Right hindlimb (tissue), 1 donor: ENCODE results near the gene FRYL.

Experiments used
- DNase-seq: peaks from one replicate; pipeline ENCODE4 v3.0.0-alpha.2; 2018

The FRYL gene

DNA sequence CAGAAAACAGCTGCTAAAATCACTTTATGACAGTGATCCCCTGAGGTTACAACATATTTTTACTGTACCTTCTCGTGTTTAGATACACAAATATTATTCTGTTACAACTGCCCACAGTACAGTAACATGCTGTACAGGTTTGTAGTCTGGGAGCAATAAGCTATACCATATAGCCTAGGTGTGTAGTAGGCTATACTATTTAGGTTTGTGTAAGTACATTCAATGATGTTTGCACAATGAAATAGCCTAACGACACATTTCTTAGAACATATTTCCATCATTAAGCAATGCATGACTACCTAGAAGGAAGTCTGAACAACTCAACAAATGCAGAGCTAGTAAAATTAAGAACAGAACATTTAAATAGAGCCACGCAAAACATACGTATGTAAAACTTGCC is 177.3 kb downstream of the FRYL start:
- DNase-seq = no peak

DNA sequence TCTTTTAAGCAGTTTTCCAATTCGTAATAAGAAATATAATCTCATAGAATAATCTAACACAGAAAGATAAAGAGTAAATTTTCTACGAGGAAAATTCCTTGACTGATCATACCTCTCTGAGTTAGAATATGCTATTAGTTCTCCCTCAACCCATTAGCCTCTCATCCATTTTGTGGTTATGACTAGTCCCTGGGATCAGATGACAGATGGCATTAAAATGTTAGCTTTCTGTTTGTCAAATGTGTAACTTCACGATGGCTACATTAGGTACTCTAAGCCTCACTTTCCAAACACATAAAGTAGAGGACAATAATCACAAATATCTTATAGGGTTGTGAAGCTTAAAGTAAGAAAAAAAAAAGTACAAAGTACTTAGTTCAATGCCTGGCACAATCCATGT is 177.9 kb downstream of the FRYL start:
- no peak for DNase-seq

DNA sequence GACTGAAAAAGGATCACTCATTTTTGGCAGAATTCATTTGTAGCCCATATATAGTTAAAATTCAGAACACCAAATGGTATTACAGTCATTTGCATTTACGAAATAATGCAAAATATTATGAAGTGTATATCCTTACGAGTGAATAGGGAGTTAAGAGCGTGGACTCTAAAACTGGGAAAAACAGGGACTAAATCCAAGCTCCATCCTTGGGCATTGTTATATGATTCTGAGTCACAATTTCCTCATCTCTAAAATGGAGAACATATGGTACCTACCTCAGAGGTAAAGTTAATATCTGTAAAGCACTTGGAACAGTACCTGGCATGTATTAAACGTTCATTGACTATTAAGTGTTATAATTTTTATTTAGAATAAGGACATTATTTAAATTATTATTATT is 183.7 kb downstream of the FRYL start:
- DNase-seq = no peak

DNA sequence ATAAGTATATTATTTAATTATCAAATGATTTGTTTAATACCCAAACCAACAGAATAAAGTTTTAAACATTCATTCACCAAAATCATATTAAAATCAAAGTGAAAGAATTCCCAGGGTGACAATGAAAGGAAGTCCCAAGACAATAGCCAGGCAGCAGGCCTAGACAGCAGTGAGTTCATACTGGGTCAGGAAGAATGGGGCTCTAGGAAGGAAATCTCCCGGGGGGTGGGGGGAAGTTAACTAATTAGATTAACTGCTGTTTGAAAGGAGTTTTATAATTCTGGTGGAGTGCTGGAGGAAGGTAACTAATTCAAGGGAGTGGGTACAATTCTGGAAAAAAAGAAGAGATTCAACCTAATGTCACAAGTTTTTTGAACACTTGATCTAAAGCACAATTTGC is 185.9 kb downstream of the FRYL start:
- DNase-seq = no peak

DNA sequence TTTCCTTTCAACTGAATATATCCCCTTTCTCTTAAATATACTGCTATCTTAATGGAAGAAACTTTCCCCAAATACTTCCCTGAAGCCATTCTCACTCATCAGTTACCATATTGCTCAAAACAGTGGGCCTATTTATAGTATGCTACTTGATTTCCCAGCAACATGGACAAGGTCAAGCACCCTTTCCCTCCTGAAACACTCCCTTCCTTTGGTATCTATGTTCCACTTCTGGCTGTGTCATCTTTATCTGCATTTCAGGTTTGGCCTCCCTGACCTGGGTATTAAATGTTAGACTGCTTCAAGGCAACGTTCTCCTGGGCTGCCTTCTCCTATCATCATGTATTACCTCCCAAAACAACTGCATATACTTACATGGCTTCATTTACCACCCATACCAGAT is 188.7 kb downstream of the FRYL start:
- DNase-seq = no peak

DNA sequence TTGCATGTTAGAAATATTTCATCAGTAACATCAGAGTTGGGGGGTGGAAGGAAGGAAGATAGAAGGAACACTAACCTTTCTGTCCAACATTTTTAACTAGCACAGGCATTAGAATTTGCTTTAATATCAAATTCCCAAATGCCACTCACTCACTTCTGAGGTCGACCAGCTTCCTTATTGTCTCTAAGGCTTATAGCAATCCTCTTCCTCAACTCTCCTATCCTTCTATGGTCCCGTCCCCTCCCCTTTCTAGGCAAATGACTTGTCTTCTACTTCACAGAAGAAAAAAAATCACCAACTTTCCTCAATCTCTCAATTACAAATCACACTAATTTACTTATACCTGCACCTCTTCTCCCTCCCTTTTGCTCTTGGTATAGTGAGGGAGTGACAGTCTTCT is 189.2 kb downstream of the FRYL start:
- DNase-seq = no peak

DNA sequence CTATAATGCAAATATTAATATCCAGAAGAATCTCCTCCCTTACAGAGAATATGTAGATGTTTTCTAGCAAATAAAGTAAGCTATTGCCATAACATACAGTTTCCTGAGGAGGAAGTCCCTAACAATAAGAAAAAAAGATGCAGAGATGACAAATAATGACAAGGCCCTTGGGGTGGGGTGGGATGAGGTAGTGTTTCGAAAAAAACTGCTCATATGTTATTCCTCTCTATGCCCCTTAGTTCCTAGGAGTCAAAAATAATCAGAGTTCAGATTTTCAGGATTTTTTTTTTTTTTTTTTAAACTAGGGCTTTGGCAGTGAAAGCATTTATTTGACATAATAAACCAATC is 191.0 kb downstream of the FRYL start:
- DNase-seq = no peak

DNA sequence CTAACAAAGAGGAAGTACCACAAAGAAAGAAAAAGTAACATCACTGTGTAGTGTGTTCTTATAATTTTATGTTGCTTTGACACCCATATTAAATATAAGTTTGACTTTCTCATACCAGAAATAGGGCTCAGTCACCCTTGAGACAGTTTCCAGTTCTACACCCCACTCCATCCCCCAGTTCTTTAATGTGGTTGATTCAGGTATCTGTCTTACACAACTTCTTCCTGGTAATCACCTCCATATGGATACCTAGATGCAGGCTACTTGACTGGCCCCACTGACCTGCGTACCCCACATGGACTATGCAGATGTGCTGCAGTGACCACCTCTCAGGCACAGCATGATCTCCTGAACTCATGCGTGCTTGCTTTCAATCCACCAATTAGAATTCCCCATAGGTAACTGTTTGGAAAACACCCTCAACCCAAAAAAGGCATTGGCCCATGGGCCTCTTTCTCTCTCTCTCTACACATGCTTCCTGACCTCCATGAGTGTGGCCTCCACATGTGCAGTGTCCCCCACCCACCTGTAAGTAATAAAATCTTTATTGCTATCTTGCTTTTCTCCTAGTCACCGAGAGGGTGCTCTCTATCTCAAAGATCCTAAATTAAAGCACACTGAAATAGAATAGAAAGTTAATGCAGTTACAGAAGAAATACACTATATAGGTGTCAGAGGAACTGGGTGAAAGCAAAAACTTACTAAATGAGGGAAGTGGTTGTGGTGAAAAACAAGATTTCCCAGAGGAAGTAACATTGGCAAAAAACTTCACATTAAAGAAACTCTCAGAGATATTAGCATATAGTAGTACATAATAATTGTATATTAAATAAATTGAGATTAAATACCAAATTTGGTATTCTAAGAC is 191.6 kb downstream of the FRYL start:
- DNase-seq = no peak

DNA sequence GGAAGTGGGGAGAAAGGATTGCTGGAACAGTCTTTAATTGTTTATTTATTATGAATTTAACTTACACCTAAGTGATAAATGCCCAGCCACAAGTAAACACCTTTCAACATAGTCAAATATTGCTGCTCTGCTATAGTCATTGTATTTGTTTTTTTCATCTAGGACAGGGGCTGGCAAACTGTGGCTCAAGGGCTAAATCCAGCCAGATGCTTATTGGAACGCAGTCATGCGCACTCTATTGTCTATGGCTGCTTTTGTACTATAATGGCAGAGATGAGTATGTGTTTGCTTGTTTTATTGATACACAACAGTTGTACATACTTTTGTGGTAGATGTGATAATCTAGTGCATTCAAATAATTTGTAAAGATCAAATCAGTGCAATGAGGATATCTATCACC is 194.7 kb downstream of the FRYL start:
- no peak for DNase-seq

DNA sequence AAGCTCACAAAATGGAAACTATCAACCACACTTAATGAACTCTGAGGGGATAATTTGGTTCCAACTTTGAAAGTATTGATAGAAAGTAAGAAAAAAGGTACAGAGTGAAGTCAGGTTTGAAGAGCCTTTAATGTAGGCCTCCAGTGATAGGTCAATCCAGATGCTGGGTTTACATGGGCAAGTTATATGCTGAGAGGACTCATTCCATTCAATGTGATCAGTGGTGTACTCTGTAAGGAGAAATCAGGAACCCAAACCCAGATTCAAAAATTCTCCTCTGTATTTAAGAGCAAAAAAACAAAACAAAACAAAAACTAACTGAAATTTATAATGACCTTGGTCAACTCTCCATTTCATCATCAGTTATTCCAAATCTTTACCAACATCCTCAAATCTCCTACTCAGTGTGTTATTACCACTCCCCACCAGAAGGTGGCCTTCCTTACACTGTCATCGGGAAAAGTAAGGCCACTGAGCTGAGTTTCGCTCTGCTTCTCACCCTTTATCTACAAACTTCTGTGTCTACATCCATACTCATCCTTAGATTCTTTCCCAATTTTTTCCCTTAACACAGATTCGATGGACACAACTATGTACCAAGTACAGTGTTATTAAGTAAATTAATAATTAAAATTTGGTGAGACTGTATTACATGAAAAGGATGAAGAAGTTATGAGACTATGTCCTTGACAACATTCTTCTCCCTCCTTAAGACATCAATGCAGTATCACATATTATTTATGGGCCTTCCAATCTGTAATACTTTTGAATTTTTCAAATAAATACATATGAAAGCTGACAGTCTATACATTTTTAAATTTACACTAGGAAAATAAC is 201.7 kb downstream of the FRYL start:
- DNase-seq = peak; percentile 50

DNA sequence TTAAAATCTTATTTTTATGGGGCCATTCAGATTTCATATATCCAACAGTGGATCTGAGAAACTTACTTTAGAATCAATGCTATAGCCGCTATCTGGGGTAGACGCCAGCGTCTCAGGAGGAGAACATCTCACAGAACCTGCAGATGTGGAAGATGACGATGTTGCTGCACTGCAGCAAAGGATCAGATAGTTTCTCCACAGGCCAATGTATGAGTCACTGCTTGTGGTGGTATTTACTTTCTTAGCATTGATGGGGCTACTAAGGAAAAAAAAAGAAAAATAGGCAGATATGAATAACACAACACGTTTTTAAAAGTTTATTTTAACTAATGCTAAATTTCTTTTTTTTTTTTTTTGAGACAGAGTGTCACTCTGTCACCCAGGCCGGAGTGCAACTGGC is 204.1 kb downstream of the FRYL start:
- no peak for DNase-seq

DNA sequence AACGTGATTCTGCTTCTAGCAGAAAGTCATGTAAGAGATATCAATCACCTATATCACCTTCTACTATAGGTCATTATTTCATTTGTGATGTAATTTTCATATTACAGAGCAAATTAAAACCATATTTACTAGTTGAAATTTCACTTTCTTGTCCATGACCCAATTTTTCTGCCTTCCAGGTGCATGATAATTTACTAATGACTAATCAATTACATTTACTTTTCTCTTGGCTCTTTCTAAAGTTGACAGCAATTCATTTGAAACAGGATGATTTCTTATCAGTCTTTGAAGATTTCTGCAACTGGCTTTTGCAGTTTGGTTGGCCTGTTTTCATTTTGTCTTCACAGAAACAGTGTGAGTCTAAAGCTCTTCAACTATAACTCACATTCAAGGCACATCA is 208.6 kb downstream of the FRYL start:
- DNase-seq = no peak

DNA sequence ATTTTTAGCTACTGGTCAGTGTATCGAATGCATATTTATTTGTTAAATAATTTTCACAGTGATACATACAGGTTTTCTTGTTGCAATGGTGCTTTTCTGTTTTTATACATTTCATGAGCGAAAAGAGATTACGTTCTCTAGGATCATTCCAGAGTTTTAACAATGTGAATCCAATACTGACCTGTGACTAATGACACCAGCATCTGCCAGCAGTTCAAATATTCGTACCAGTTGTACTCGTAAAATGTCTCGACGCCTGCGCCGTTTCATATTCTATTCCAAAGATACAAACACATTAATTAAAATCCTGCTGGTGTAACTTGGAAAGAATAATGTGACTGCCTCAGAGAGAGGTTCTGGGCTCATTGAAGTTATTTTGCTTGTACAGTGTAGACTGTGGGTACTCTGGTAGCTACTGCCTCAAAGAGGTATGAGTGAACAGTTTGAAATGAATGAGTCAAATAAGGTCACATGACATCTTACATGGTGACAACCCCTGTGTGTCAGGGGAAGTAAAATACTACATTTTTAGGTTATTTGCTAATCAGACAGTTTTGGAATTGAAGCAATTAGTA is 209.3 kb downstream of the FRYL start:
- no peak for DNase-seq

DNA sequence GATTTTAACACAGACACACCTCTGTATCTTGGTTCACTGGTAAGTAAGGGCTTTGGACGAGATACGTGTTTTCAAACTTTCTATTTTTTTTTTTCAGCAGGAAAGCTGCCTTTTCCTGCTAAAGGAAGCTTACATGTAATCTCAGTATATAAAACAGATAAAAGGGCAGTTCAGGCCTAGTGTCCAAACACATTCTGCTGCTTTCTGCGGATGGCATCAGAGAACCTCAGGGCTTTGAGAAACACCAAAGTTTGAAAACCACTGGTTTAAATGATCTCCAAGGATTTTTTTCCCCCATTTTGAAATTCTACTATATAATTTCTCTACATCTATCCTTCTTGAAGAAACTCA is 214.1 kb downstream of the FRYL start:
- no peak for DNase-seq

DNA sequence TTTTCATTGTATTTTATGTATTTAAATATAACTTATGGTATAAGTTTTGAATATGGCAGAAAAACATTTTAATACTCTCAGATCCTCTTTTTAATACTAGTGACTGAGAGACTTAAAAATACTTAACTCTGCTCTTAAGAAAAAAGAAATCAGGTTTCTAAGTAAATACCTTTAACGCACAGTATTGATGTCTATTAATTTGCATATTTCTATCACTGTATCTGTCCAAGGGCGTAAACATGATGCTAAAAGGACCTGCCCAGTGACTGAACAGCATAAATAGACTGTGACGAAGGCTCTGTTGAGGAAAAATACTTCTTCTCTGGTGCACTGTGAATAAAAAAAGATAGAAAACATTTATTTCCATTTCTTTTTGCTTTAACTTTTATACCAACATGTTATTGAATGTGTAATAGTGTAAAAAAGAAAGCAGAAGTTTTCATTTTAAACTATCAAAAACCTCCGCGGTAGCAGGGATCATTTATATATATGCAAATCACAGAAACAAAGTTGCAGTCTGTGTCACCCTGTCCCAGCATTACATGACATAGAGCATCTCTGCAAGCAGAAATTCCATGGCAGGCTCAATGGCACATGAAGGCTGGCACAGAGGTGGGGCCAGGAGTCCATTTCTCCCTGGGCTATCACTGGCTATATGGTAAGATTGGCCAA is 214.6 kb downstream of the FRYL start:
- DNase-seq = no peak

DNA sequence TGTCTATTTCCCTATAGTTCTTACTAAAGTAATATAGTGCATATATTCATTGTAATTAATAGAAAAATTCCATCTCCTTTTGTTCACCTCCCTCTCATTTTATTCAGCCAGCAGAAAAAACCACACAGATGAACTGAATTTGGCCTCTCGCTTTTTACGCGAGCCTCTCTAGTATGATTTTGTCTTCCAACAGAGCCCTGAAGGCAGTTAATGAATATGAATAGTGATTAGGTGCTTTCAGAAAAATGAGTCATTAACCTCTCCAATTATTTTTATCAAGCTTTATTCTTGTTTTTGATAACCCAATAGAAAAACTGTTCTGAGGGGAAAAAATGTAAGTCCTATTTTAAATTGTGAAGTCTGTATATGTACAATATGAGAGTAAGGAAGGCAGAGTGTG is 215.9 kb downstream of the FRYL start:
- DNase-seq = no peak

DNA sequence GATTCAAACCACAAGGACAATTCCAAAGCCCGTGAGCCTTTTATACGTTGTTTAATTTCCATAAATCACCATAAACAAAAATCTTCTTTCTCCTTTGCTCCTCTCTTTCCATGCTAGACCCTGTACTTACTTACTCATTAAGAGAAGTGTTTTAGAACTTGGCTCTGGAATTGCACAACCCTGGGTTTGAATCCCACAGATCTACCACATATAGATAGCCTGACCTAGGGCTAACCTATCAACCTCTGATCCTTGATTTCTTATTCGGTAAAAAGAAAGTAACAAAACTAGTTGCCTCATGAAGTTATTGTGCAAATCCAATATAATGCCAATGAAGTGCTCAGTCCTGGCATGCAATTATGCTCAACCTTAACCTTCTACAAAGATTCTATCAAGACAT is 221.3 kb downstream of the FRYL start:
- no peak for DNase-seq

DNA sequence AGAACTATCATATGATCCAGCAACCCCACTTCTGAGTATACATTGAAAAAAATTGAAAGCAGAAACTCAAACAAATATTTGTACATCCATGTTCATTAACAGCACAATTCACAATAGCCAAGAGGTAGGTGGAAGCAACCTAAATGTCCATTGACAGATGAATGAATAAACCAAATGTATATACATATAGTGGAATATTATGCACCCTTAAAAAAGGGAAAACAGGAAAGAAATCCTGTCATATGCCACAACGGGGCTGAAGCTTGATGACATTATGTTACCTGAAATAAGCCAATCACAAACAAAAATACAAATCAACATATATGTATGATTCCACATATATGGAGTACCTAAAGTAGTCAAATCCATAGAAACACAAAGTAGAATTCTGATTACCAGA is 222.1 kb downstream of the FRYL start:
- DNase-seq = no peak

DNA sequence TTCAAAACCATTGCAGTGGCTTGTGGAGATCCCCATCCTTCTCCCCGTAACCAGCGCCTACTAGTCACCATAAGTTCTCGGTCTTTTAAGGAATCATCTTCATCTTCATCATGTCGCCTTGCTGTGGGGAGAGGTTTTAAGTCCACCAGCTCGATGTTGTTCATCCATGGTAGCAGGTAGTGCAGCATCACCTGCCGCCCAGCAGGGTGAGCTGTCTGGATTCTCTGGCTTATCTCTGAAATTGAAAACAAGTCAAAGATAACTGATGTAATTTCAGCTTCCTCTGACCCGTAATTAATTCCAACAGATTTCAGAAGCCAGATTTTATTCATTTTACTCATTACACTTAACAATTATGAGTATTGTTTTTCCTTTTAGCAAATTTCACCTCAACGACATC is 222.6 kb downstream of the FRYL start:
- no peak for DNase-seq

DNA sequence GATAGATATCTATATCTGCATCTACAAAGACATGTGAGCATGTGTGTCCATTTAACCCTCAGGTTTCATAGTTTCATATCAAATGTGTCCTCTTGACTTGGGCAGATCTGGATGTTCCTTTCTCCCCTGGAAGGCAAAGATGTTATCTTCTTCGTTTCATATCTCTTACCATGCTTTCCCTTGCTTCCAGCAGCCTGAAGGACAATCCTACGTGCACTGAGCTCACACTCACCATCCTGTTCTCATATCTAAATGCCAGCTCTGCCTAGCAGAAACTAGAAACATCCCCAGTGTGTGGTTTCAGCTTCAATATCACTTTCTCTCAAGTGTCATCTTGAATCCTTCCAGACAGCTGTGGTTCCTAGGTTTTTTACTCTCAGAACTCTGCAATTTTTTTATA is 223.8 kb downstream of the FRYL start:
- DNase-seq = no peak

DNA sequence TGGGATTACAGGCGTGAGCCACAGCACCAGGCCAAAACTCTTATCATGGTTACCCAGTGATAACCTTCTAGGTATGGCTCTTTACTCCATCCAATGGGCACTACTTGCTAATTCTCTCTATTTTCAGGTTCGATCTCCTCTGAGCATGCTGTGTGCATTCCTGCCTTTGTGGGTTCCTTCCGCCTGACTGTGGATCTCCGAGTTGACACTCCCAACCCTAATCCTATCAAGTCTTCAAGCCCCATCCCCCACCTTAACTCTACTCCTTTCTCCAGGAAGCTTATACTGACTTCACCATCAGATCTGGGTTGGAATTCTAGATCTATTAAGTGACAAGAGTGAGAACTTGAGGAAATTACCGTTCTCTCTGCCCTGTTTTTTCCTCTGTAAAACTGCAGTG is 225.5 kb downstream of the FRYL start:
- no peak for DNase-seq

DNA sequence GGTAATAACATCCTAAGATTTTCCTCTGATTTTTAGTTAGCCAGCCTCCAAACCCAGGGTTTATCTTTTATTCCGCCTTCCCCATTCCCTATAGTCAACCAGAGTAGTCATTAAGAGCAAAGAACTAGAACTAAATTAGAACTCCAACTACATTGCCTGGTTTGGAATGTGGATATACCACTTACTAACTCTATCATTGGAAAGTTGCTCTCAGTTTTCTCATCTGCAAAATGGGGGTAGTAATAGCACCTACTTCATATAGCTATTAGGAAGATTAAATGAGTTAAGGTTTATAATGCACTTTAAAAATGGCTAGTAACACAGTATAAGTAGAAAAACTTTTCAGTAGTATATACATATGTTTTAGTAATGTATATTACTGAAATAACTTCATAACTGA is 226.4 kb downstream of the FRYL start:
- DNase-seq = no peak

DNA sequence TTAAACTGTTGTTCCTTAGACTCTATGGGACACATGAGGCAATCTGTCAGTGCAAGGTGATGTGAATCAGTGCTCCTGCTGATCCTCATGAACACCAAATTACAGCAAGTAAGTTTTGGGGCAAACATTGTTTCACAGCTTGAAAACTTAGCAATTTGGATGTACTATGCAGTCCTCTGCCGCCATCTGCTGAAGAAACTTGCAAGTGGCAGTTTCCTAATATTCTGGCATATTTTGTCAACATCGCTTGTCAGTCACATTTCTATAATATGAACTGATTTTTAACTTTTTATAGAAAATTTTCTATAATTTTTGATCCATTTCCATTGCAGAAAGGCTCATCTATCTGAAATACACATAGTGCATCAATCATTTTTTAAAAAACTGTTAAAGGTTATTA is 233.7 kb downstream of the FRYL start:
- DNase-seq = peak; percentile 40

DNA sequence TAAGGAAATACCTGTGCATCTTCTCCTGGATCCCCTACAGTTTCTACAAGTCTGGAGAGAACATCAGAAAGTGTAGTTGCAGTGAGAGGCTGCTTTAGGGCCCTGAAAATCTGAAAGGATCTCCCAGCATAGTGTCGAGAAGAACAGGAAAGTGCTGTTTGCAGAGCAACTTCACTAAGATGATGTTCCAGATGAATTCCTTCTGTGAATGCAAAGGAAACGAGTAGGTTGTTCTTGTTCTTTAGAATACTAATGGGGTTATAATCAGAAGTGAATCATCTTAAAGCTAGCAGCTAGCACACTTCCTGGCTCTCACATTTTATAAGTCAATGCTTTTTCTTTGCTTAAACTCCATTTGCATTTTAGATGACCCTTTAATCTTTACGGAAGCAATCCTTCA is 236.3 kb downstream of the FRYL start:
- DNase-seq = no peak
